Smooth muscle cell (in vitro differentiated cells): ENCODE results near the gene PEPD. TPM values are rescaled to one million over a fixed set of nuclear protein-coding genes. Genes with fewer than 3 reads are reported as not detected.

Source experiments
- DNase-seq: peaks from one replicate; lab custom pipeline; 2025; ENCODE audit not compliant: unreplicated experiment; lab: John Stamatoyannopoulos, UW
- H2AFZ ChIP-seq: fragments of 200-600 bp; sonication (generic); 2 replicates; pipeline ENCODE4 v1.6.0; 2016; ENCODE audit warnings: antibody characterized with exemption, low read depth, mild to moderate bottlenecking
- H3F3A ChIP-seq: fragments of 200-600 bp; sonication (generic); 2 replicates; pipeline ENCODE4 v1.6.0; 2017; ENCODE audit warnings: antibody characterized with exemption, low read depth
- H3K27ac ChIP-seq: fragments of 200-600 bp; sonication (generic); 2 replicates; pipeline ENCODE4 v1.5.1; 2016; ENCODE audit warnings: low read depth, mild to moderate bottlenecking
- H3K27me3 ChIP-seq: fragments of 200-600 bp; sonication (generic); 2 replicates; pipeline ENCODE4 v1.6.1; 2016; ENCODE audit warnings: low read depth, mild to moderate bottlenecking
- H3K36me3 ChIP-seq: fragments of 200-600 bp; sonication (generic); 2 replicates; pipeline ENCODE4 v1.5.1; 2016; ENCODE audit warnings: low read depth
- H3K4me1 ChIP-seq: fragments of 200-600 bp; sonication (generic); 2 replicates; pipeline ENCODE4 v1.5.1; 2016; ENCODE audit warnings: low read depth
- H3K4me2 ChIP-seq: fragments of 200-600 bp; sonication (generic); 2 replicates; pipeline ENCODE4 v1.6.0; 2016; ENCODE audit warnings: mild to moderate bottlenecking
- H3K4me3 ChIP-seq: fragments of 200-600 bp; sonication (generic); 2 replicates; pipeline ENCODE4 v1.5.1; 2016; ENCODE audit warnings: mild to moderate bottlenecking
- H3K79me2 ChIP-seq: fragments of 200-600 bp; sonication (generic); 2 replicates; pipeline ENCODE4 v1.6.0; 2016; ENCODE audit warnings: low read depth, mild to moderate bottlenecking
- H3K9ac ChIP-seq: fragments of 200-600 bp; sonication (generic); 2 replicates; pipeline ENCODE4 v1.6.0; 2016; ENCODE audit warnings: low read depth
- H3K9me3 ChIP-seq: fragments of 200-600 bp; sonication (generic); replicated peaks from 2 replicates; pipeline ENCODE4 v1.5.1; 2016; ENCODE audit warnings: low read depth
- H4K20me1 ChIP-seq: fragments of 200-600 bp; sonication (generic); 2 replicates; pipeline ENCODE4 v1.6.0; 2016; ENCODE audit warnings: low read depth
- CTCF ChIP-seq: fragments of 200-600 bp; sonication (generic); IDR thresholded peaks from 2 replicates; pipeline ENCODE4 v1.5.1; 2017; ENCODE audit warnings: borderline replicate concordance, mild to moderate bottlenecking, antibody characterized with exemption; ENCODE audit not compliant: insufficient read depth, poor library complexity, severe bottlenecking
- WGBS: methylation state at CpG from one replicate; pipeline ENCODE4 v1.1.7; 2016; ENCODE audit warnings: low lambda C conversion rate; 5-methylcytosine and 5-hydroxymethylcytosine counted together
- polyA plus RNA-seq: library from polyadenylated mRNA; unstranded; fragments of >200 nt; fragmentation: Nextera tagmentation; extraction: Ambion mirVana; gene quantifications from 2 replicates; pipeline ENCODE4 v1.2.1, GENCODE V29; 2016
- total RNA-seq: library from RNA; depleted of rRNA; stranded (reverse); fragments of >200 nt; gene quantifications from 2 replicates; pipeline ENCODE4 v1.2.3, GENCODE V29; 2014

Gene PEPD
- total and polyA plus RNA-seq, 2 experiments from 2014 or later = 57.2 to 70.4 TPM

GRCh38 chr19:33490041-33490451 lies 31.5 kb downstream of the PEPD start:
- Histone ChIP-seq H3K36me3 (no peaks in the 10 kb centered on the region), H3K9ac (no peak overlapping the region)
- WGBS = 98% methylated on average over 9 of the region's 9 CpGs

DNA sequence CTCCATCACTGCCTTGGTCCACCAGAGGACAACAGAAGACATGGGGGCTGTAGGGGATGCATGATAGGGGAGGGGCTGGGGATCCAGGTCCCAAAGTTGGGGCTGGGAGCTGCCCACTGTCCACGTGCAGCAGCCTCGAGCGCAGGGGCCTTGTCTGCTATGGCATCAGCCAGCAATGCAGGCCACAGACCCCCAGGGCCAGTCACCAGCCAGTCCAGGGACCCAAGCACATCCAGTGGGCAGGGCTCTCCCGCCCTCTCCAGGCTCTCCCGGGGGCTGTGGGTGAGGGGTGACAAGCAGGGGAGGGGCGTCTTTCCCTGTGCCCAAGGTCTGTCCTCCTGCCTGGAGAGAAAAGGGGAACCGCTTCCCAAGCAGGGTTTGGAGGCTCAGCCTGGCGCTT lies 32.8 kb downstream of the PEPD start:
- Histone ChIP-seq H3K9me3 (no peaks in the 10 kb centered on the region), H3K4me2 (no peak overlapping the region), H3K4me3 (no peak overlapping the region), H3K36me3 (no peaks in the 10 kb centered on the region), H4K20me1 (no peaks in the 10 kb centered on the region), H3K9ac (no peak overlapping the region), H3K27me3 (no peaks in the 10 kb centered on the region), H3F3A (no peaks in the 10 kb centered on the region), H3K27ac (no peak overlapping the region), H3K4me1 (no peaks in the 10 kb centered on the region), H3K79me2 (no peaks in the 10 kb centered on the region), H2AFZ (no peak overlapping the region)
- WGBS = 89% methylated on average over 6 of the region's 8 CpGs
- DNase-seq = no peak
- no peak for TF ChIP-seq CTCF

More at GRCh38 chr19:33490041-33490451, 31.5 kb downstream of the PEPD start:
- Histone ChIP-seq H3K9me3 (no peaks in the 10 kb centered on the region), H3F3A (no peaks in the 10 kb centered on the region), H2AFZ (no peak overlapping the region), H3K27me3 (no peaks in the 10 kb centered on the region), H3K79me2 (no peaks in the 10 kb centered on the region), H3K4me1 (no peaks in the 10 kb centered on the region), H3K4me2 (no peak overlapping the region), H3K4me3 (no peak overlapping the region), H3K27ac (no peak overlapping the region), H4K20me1 (no peaks in the 10 kb centered on the region)
- no peak for TF ChIP-seq CTCF
- DNase-seq = no peak

GRCh38 chr19:33487901-33488800 lies 33.4 kb downstream of the PEPD start:
- Histone ChIP-seq H4K20me1 (no peaks in the 10 kb centered on the region), H3K4me1 (no peaks in the 10 kb centered on the region), H3K27me3 (no peaks in the 10 kb centered on the region), H3K4me2 (no peak overlapping the region), H2AFZ (no peak overlapping the region), H3K36me3 (no peaks in the 10 kb centered on the region), H3F3A (no peaks in the 10 kb centered on the region), H3K9me3 (peaks cover 4% of the 10 kb centered on the region), H3K4me3 (no peak overlapping the region), H3K27ac (no peak overlapping the region), H3K9ac (no peak overlapping the region), H3K79me2 (no peaks in the 10 kb centered on the region)
- no peak for TF ChIP-seq CTCF
- no peak for DNase-seq
- WGBS = 94% methylated on average over 16 of the region's 16 CpGs
